ENCODE measurements around the gene NAT16. TPM values are rescaled to one million over a fixed set of nuclear protein-coding genes. Genes with fewer than 3 reads are reported as not detected.
"Not testable (repeated sequence)": the region's sequence is repeated elsewhere in the genome, so short reads cannot be mapped to it uniquely, and the experiment has no call there.

NAT16 gene
- total RNA-seq, 4 donors from 2014 or later, result not detected

DNA sequence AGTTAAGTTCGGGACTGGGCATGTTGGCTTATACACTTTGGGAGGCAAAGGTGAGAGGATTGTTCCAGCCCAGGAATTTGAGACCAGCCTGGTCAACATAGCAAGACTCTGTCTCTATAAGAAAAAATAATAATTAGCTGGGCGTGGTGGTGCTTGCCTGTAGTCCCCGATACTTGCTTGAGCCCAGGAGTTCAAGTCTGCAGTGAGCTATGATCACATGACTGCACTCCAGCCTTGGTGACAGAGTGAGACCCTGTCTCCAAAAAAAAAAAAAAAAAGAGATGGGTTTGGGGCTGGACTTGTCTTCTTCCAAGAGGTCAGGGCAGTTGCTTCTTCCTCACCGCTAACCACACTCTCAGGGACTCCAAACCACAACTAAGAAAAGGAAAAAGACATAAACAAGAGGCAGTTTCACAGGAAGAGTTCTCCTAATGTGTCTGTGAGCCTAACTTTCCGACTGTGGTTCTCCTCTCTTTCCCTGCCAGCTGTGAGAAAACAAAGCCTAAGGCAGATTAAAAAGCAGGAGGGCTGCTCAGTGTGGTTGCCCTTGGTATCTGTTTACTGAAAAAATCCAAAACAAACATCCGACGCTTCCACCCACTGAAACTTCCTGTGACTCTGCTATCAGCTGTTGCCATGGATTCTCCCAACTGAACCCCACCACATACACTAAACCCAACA, 55.6 kb downstream of the NAT16 start:
- TF ChIP-seq CTCF (IDR thresholded peaks at IDR 0.05) (no peak), POLR2A (IDR thresholded peaks at IDR 0.05) (no peak)
- 21 to 28% methylated on average over 7 of the region's 7 CpGs for WGBS, 2 donors
- no peak overlapping the region for H3K4me3 ChIP-seq (ENCODE audit: low read depth, poor library complexity, severe bottlenecking)
- intact Hi-C loops (cut with DNase I; ENCODE audit: low total_unique reads), result no loop called here
- no peak for DNase-seq (ENCODE audit: low spot score in 2 of 2)

DNA sequence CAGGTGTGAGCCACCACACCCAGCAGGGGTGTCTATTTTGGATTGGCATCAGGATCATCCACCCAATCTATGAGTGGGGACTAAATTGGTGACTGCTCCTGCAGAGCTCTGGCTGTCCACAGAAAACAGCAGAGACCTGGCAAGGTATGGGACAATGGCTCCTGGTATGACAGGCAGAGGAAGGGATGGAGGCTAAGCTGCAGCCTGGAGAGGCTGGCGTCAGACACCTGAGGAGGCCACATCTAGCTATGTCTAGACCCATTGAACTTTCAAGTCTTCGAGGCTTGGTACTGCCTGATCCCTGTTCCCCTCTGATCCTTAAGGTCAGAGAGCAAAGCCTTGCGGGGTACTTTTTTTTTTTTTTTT, 56.4 kb downstream of the NAT16 start:
- WGBS, 2 donors, result 84 to 95% methylated on average over 3 of the region's 3 CpGs
- no peak for DNase-seq (ENCODE audit: low spot score in 2 of 2)
- no peak overlapping the region for H3K4me3 ChIP-seq (ENCODE audit: low read depth, poor library complexity, severe bottlenecking)
- intact Hi-C loops (cut with DNase I; ENCODE audit: low total_unique reads), result no loop called here
- TF ChIP-seq POLR2A (IDR thresholded peaks at IDR 0.05) (no peak), CTCF (IDR thresholded peaks at IDR 0.05) (no peak)

DNA sequence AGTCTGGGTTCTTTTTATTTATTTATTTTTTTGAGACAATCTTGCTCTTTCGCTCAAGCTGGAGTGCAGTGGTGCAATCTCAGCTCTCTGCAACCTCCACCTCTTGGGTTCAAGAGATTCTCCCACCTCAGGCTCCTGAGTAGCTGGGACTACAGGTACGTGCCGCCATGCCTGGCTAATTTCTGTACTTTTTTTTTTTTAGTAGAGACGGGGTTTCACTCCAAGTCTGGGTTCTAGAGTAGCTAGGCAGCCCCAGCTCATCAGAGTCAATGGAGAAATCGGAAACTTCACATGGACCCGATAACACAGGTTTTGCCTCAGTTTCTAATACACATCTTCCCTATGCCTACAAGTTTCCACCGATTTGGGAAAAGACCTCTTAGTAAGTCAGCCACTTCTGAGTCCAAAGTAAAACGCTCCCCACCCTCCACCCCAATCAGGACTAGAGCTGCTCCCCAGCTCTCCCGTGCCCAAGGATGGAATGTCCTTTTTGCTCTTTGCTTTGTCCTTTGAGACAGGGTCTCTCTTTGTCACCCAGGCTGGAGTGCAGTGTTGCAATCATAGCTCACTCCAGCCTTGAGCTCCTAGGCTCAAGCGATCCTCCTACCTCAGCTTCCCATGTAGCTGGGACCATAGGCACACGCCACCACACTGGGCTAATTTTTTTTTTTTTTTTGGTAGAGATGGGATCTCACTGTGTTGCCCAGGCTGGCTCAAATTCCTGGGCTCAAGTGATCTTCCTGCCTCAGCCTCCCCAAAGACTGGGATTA, 57.0 kb downstream of the NAT16 start:
- no peak for TF ChIP-seq POLR2A (IDR thresholded peaks at IDR 0.05)
- 92 to 95% methylated on average over 11 of the region's 11 CpGs for WGBS, 2 donors
- intact Hi-C loops (cut with DNase I; ENCODE audit: low total_unique reads), result no loop called here
- no peak for DNase-seq (ENCODE audit: low spot score in 2 of 2)
- H3K4me3 ChIP-seq (ENCODE audit: low read depth, poor library complexity, severe bottlenecking), result no peak overlapping the region

GRCh38 chr7:101121991-101122932, 57.8 kb downstream of the NAT16 start:
- WGBS, 2 donors, result 29 to 34% methylated on average over 17 of the region's 17 CpGs
- intact Hi-C loops (cut with DNase I; ENCODE audit: low total_unique reads), result no loop called here
- TF ChIP-seq CTCF (IDR thresholded peaks at IDR 0.05), result no peak
- TF ChIP-seq POLR2A (IDR thresholded peaks at IDR 0.05), result no peak
- DNase-seq (ENCODE audit: low spot score in 2 of 2), result peak; percentile 49 to 92
- H3K4me3 ChIP-seq (ENCODE audit: low read depth, poor library complexity, severe bottlenecking), result no peak overlapping the region

DNA sequence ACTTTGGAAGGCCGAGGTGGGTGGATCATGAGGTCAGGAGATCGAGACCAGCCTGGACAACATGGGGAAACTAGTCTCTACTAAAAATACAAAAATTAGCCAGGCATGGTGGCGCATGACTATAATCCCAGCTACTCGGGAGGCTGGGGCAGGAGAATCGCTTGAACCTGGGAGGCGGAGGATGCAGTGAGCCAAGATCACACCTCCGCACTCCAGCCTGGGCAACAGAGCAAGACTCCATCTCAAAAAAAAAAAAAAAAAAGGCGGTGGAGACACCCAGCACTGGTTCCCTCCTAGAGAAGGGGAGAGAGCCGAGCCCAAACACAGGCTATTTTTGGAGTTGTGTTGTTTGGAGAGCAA, 58.5 kb downstream of the NAT16 start:
- DNase-seq (ENCODE audit: low spot score in 2 of 2); intact Hi-C loops (cut with DNase I; ENCODE audit: low total_unique reads); H3K4me3 ChIP-seq (ENCODE audit: low read depth, poor library complexity, severe bottlenecking): not testable (repeated sequence)
- WGBS, 2 donors, result 53 to 62% methylated on average over 9 of the region's 9 CpGs

Small RNAs within 50 kb of the gene (microRNA-seq; reads per million reads assigned to microRNA genes)
- gene MIR4653 (ENCODE audit: borderline number of aligned reads in 1 of 2, borderline replicate concordance in 2 of 2), result 0 reads per million in 2 donors

Other genes starting within 250 kb of the NAT16 start
- gene MUC3A, start 230.8 kb downstream of the NAT16 start, total RNA-seq, result under 1 TPM in 3 of 4 donors, not detected in 1; 0.03 to 0.67 (median 0.12) TPM
- not detected for gene MUC12, start 210.7 kb downstream of the NAT16 start, total RNA-seq
- gene MUC17, start 160.2 kb downstream of the NAT16 start, total RNA-seq, result not detected
- 10 to 100 TPM; 13.9 to 22.2 (median 17.3) TPM for gene TRIM56, start 94.8 kb downstream of the NAT16 start, total RNA-seq
- gene SERPINE1, start 53.2 kb downstream of the NAT16 start, total RNA-seq, result 1 to 10 TPM; 4.8 to 9.4 (median 8.9) TPM
- gene AP1S1, start 25.8 kb downstream of the NAT16 start, total RNA-seq, result 10 to 100 TPM; 52.9 to 81.2 (median 61.2) TPM
- 1 to 10 TPM in 2 of 4 donors, under 1 TPM in 1, not detected in 1; 0.91 to 6.3 (median 2.5) TPM for gene VGF, start 14.7 kb downstream of the NAT16 start, total RNA-seq
- gene MOGAT3, start 20.7 kb upstream of the NAT16 start, total RNA-seq, result not detected
- 10 to 100 TPM; 16.4 to 31.9 (median 23.3) TPM for gene PLOD3, start 37.3 kb upstream of the NAT16 start, total RNA-seq
- 10 to 100 TPM; 45.3 to 87.6 (median 72.3) TPM for gene ZNHIT1, start 37.9 kb upstream of the NAT16 start, total RNA-seq
- 10 to 100 TPM in 3 of 4 donors, 1 to 10 TPM in 1; 9.5 to 21.2 (median 13.0) TPM for gene CLDN15, start 57.5 kb upstream of the NAT16 start, total RNA-seq
- 100 to 1,000 TPM; 162 to 273 (median 213) TPM for gene FIS1, start 64.8 kb upstream of the NAT16 start, total RNA-seq
- 10 to 100 TPM; 10.7 to 15.7 (median 12.5) TPM for gene IFT22, start 141.5 kb upstream of the NAT16 start, total RNA-seq
- gene COL26A1, start 182.6 kb upstream of the NAT16 start, total RNA-seq, result under 1 TPM in 1 of 4 donors, not detected in 3; 0.06 TPM